NOMO-1 treated with DMSO at 0.1 percent for 48 hours (cell line): ENCODE measurements around the gene MAP3K20.
"Not testable (repeated sequence)": the region's sequence is repeated elsewhere in the genome, so short reads cannot be mapped to it uniquely, and the experiment has no call there.

ENCODE experiments used
- DNase-seq: peaks from one replicate; lab custom pipeline; 2025; ENCODE audit not compliant: unreplicated experiment; lab: John Stamatoyannopoulos, UW

The MAP3K20 gene

DNA sequence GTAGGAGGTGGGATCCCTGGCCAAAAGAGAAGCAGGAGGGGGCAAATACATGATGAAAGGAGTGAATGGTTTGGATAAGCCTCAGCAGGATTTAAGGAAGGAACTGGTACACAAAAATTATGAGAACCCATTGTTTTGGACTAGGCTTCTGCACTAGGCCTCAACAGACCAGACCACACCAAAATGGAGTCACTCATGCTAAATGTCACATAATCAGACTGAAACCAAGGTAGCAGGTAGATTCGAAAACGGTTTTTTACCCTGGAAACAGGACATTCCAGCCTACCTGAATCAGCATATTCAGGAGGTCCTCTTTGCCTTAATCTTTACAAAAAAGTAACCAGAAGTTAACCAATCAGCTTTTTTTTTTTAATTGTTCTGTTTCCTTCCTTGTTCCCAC lies 229.7 kb downstream of the MAP3K20 start:
- no peak for DNase-seq

DNA sequence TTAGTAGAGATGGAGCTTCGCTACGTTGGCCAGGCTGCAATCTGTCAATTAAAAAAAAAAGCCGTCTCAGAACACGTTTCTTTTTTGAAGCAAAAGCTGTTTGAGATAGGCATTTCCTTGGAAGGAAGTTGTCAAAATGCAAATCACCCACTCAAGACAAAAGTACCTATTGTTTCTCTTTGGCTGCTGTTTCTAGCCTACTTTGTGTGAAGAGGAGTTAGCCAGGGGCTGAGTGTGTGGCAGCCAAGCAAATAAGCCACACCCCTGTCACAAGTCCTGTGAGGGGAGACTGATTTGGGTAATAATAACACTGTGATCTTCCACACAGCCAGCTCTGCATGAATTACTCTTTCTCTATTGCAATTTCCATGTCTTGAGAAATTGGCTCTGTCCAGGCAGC lies 231.6 kb downstream of the MAP3K20 start:
- no peak for DNase-seq

DNA sequence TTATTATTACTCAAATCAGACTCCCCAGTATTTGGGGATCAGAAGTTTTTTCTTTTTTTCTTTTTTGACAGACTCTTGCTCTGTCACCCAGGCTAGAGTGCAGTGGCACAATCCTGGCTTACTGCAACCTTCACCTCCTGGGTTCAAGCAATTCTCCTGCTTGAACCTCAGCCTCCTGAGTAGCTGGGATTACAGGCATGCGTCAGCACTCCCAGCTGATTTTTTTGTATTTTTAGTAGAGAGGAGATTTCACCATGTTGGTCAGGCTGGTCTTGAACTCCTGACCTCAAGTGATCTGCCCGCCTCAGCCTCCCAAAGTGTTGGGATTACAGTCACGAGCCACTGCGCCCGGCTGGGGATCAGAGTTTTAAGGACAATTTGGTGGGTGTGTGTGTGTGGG lies 233.7 kb downstream of the MAP3K20 start:
- DNase-seq = not testable (repeated sequence)

DNA sequence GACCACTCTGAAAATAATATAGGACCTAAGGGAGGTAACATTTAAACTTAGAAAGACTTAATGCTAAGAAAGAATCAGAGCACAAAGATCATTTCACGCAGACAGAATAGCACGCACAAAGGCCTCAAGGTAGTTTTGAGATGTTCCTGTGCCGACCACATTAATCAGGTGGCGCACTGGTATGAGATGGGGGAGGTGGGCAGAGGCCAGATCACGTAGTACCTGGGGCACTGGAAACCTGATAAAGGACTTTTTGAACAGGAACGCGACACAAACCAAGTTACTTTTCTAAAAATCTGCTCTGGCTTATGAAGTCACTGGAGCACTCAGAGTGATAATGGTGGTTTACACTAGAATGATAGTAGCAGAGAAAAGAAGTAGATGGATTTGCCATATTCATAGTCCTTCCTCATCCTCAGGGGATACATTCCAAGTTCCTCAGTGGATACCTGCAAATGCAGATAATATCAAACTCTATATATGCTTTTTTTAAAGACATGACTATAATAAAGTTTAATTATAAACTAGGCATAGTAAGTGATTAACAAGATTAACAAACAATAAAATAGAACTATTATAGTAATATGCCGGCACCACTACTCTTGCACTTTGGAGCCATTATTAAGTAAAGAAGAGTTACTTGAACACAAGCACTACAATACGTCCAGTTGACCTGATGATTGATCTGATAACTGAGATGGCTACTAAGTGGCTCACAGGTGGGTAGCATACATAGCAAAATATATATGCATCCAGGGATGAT lies 236.4 kb downstream of the MAP3K20 start:
- DNase-seq = no peak
